Activated T-helper 9 cell treated with anti-CD3 and anti-CD28 coated beads, Interleukin-2, amount 50 U/mL, for 16 hours (primary cell): ENCODE data around the gene TP53RK.

Experiments
- DNase-seq: peaks from one replicate; pipeline ENCODE4 v3.0.0-alpha.2; 2020; ENCODE audit warnings: low read depth

TP53RK gene

DNA sequence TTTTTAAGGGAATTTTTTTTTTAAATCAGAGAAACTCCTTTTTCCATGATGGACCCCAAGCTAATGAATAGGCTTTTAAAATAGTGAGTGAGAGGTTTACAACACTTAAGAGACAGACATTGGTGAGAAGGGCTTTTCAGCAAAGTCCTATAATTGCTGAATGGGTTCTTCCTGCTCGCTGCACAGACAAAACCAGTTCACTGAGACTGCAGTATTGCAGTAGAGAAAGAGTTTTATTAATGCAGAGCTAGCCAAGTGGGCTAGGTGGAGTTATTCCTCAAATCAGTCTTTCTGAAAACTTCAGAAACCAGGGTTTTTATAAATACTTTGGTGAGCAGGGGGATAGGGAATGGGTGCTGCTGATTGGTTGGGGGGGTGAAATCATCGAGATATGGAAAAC lies 17.0 kb upstream of the TP53RK start:
- DNase-seq, result no peak

- DNase-seq, result no peak
These were observed 16.1 kb upstream of the TP53RK start for GRCh38 chr20:46705378-46705729.

DNA sequence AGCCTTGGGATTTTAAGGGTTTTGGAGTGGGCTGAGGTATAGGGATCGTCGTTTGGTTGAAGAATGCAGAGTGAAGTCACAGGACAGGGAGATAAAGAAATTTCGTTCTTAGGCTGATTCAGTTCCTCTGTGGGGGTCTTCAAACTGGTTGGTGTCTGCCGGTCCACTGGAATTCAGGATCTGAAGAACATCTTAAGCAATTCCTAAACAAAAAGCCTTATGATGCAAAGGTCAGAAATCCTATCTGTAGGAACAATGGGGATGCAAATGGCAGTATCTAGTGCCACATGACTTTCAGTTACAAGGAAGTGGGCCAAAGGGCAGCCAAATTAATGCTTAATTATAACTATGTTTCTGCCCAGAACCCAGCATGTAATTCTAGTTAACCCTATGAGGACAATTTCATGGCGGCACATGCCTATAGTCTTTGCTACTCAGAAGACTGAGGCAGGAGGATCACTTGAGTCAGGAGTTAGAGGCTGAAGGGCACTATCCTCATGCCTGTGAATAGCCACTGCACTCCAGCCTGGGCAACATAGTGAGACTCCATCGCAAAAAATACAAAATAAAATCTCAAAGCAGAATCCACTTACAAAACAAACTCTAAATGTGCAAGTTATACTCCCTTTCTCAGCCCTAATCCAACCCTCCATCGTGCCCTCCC lies 15.6 kb upstream of the TP53RK start:
- DNase-seq, result no peak

DNA sequence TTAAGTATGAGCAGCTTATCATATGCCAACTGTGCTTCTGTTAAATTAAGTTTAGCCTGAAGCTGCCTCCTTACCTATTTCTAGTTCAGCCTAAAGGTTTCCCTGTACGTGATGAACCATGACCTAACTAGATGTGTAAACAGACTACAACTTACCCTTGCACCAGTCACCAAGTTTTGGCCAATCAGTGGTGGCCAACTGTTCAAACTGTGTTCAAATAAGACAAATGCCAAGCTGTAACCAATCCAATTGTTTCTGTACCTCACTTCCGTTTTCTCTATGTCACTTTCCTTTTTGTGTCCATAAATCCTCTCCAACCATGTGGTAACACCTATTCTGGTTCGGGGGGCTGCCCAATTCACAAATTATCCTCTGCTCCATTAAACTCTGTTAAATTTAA lies 14.2 kb upstream of the TP53RK start:
- no peak for DNase-seq

GRCh38 chr20:46702447-46703203 lies 13.4 kb upstream of the TP53RK start:
- DNase-seq, result no peak

GRCh38 chr20:46701986-46702385 lies 12.7 kb upstream of the TP53RK start:
- DNase-seq, result no peak

GRCh38 chr20:46701556-46701955 lies 12.3 kb upstream of the TP53RK start:
- DNase-seq, result no peak

- DNase-seq, result no peak
These were observed 11.8 kb upstream of the TP53RK start for GRCh38 chr20:46701057-46701456.

DNA sequence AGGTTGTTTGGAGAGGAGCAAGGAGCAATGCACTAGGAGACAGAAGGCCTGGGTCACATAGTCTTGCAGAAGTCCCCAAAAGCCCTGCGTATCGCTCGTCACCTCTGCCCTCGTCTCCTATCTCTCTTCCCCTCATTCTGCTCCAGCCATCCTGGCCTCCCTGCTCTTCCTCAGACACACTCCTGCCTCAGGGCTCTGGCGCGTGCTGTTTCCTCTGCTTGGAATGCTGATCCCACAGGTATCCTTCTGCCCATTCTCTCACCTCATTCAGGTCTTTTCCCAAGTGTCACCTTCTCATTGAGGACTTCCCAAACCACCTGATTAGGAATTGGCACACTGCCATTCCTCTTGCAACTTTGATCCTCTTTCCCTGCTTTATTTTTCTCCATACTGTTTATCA lies 11.2 kb upstream of the TP53RK start:
- no peak for DNase-seq

DNA sequence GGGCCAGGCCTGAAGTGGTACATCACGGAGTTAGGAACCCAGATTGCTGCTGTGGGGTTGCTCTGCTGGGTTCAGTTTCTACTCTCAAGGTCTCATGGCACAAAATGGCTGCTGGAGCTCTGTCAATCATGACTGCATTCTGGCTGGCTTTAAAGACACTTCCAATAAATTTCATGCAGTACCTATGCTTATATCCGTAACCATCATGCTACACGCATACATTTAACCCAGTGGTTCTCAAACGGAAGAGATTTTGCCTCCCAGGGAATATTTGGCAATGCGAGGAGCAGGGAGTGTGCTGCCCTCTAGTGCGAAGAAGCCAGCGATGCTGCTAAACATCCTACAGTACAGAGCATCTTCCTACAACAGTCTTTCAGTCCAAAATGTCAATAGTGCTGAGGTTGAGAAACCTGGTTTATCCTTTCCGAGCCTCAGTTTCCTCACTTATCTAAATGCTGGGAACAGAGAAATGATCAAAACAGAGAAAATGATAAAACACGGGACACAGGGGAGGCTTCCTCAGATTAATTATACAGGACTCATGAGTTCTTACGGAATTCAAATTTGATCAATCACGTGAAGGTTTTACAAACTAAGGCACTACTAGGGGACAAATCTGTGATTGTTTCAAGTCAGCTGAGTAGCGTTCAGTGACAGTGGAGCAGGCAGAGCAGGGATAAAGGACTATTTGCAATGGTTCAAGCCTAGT lies 10.6 kb upstream of the TP53RK start:
- DNase-seq, result no peak

- DNase-seq, result no peak
These were observed 9.5 kb upstream of the TP53RK start for GRCh38 chr20:46698788-46699187.

DNA sequence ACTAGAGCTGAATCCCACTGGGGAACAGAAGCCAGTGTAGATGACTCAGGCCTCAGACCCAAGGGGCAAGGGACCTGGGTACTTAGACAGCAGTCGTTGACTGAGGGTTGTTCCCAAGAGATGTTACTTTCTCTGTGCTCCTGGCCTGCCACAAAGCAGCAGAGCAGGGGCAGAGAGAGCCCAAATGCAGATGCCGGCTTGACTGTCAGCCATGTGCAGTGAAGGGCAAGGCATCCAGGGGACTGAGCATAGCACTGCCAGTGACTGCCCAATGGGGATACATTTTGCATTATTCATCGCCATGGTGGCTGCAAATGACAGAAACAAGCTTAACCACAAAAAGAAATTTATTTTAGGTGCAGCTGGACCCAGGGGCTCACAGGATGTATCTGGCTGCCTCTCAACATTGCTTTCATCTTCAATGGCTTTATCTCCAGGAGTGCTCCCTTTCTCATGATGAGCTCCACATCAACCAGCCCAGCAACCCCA lies 7.6 kb upstream of the TP53RK start:
- DNase-seq, result no peak

- no peak for DNase-seq
These were observed 6.6 kb upstream of the TP53RK start for GRCh38 chr20:46695892-46696291.

- no peak for DNase-seq
These were observed 5.2 kb upstream of the TP53RK start for GRCh38 chr20:46694484-46694883.

DNA sequence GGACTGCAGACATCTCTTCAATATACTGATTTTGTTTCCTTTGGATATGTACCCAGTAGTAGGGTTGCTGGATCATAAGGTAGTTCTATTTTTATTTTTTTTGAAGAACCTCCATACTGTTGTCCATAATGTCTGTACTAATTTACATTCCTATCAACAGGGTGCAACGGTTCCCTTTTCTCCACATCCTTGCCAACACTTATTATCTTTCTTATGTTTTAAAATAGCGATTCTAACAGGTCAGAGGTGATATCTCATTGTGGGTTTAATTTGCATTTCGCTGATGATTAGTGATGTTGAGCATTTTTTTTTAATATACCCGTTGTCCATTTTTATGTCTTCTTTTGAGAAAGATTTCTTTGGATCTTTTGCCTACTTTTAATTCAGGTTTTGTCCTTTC lies 2.0 kb upstream of the TP53RK start:
- no peak for DNase-seq

- DNase-seq, result no peak
These were observed 1.2 kb upstream of the TP53RK start for GRCh38 chr20:46690219-46691106.

DNA sequence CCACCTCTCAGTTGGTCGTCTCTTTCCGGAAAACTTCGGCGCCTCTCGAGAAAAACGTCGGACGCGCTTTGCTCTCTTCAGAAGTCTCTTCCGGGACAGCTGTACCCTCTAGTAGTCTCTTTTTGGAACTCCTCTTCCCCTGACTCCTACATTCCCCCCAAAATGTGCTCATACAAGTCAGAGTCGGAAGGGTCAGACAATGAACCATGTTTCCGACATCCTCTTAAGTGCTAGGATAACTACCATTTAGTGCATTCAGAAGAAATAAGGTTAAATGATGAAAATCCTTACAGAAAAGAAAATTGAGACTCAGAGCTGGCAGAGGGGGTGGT lies 476 bp upstream of the TP53RK start:
- no peak for DNase-seq

DNA sequence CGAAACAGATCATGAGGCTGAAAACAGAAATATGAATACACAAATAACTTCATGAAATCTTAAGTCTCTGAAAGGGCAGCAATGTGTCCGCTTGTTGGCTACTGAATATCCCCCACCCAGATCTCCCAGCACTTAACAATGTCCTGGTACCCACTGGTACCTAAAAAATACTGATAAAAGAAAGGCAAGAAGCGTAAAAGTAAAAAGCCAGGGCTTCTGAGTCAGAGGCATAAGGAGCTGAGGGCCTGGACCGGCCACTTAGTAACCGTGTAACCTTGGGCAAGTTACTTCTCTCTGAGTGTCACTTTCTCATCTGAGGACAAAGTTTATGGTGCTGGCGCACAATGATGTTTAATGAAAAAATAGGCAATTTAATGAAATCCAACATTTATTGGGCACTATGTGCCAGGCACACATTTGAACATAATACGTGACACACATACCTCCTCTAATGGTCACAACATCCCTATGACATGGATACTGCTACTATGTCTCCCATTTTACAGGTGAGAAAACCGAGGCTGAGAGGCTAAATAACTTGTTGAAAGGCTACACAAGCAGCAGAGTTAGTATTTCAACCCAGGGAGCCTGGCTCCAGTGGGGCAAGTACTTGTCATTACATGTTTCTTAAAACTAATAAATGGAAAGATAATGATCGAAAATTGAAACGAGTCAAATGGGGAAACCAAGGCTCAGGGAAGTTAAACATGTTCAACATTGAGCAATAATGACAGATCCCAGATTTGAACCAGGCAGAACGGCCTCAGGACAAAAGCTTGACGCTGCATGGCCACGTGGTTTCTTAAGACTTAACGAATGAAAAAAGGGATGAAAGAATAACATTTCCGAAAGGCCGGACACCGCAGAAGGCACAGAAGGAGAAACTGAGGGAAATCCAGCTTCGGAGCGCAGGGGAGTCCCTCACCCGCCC lies 828 bp downstream of the TP53RK start:
- no peak for DNase-seq

- DNase-seq, result no peak
These were observed 5.1 kb downstream of the TP53RK start for GRCh38 chr20:46683939-46684750.

GRCh38 chr20:46683668-46683938 lies 5.6 kb downstream of the TP53RK start:
- no peak for DNase-seq
